Stimulated activated CD8-positive, alpha-beta memory T cell treated with anti-CD3 and anti-CD28 coated beads, Interleukin-4, amount 100 ng/mL, for 4 hours (primary cell): Measurements from ENCODE around the gene OR8U1.
"Not testable (repeated sequence)": the region's sequence is repeated elsewhere in the genome, so short reads cannot be mapped to it uniquely, and the experiment has no call there.

Experiments used
- DNase-seq, 2 donors: peaks; one replicate each; pipeline ENCODE4 v3.0.0-alpha.2; 2020; ENCODE audit warnings: low read depth in 2 of 2, low spot score in 1 of 2

Gene OR8U1

GRCh38 chr11:56375324-56375723 is at the start of gene OR8U1:
Gene OR8U1 (plus strand): TSS chr11:56375624. CDS start chr11:56375624, 0 bp downstream.
- no peak for DNase-seq

GRCh38 chr11:56331861-56332491 is 43.4 kb upstream of the OR8U1 start:
- DNase-seq = no peak

DNA sequence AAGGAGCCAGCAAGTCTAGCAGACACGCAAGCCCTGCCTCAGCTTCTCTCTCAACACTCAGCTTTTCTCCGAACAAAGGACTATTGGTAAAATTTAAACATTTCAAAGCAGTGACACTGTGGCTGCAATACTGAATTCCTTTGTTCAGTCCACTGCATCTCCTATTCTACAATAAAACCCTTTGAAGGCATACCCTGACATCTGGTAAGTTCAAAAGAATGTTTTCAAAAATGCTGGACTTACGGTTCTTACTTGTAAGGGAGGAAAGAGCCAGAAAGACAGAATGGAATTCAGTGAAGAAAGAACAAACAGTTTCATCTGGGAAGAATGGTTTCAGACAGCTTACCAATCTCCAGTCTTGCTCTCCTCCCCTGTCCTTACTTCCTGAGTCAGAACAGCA is 42.3 kb upstream of the OR8U1 start:
- DNase-seq = no peak

DNA sequence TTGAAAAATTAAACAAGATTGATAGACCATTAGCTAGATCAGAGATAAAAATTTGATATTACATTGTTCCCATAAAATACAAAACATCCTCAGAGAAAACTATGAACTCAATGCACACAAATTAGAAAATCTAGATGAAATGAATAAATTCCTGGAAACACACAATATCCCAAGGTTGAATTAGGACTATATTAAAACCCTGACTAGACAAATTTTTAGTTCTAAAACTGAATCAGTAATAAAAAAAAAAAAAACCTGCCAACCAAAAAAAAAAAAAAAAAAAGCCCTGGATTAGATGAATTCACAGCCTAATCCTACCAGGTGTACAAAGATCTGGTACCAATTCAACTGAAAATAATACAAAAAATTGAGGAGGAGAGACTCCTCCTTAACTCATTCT is 35.1 kb upstream of the OR8U1 start:
- DNase-seq = no peak

DNA sequence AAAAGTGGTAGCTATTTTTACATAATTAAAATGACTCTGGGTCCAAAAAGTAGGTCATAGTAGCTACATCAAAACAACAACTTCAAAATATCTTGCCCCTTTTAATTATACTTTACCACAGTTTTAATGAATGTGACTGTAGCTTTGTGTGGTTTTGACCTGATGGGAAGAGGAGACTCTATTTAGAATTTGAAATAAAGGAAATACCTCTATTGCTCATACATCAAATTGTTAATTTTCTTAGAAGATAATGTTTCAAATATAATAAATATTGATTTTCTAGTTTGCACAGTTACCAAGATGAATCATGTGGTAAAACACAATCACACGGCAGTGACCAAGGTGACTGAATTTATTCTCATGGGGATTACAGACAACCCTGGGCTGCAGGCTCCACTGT is 29.7 kb upstream of the OR8U1 start, which contains the start of gene OR8K1:
Gene OR8K1, plus strand, starts transcription at position 301 of the 400 bp plus-strand sequence. Its CDS starts 0 bp downstream, at position 301.
- no peak for DNase-seq

GRCh38 chr11:56353991-56354390 is 21.4 kb upstream of the OR8U1 start, which contains the start of gene OR8J1:
Gene OR8J1 (plus strand): TSS chr11:56354291. CDS start chr11:56360247, 5,956 bp downstream.
- DNase-seq = no peak

- DNase-seq = no peak
Measured at GRCh38 chr11:56380120-56380519, 4.7 kb downstream of the OR8U1 start.

GRCh38 chr11:56394381-56394780 is 19.0 kb downstream of the OR8U1 start:
- DNase-seq = no peak

DNA sequence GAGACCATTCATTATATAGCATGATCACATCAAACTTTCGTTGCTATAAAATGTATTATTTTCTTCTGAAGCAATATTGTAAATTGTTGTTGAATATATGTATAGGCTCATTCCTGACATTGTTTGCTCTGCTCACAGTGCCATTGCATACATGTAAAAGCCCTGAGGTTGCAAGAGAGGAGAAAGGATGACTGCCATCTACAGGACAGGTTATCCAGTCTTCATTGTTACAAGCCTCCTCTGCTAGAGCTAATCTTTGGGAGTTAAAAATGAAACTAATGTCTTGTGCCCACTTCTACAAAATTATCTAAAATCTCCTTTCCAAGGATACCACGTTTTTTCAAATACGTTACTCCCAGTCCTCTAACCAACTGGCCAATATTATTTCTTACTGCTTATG is 20.6 kb downstream of the OR8U1 start:
- no peak for DNase-seq

GRCh38 chr11:56401858-56402461 is 26.5 kb downstream of the OR8U1 start:
- DNase-seq = not testable (repeated sequence)

DNA sequence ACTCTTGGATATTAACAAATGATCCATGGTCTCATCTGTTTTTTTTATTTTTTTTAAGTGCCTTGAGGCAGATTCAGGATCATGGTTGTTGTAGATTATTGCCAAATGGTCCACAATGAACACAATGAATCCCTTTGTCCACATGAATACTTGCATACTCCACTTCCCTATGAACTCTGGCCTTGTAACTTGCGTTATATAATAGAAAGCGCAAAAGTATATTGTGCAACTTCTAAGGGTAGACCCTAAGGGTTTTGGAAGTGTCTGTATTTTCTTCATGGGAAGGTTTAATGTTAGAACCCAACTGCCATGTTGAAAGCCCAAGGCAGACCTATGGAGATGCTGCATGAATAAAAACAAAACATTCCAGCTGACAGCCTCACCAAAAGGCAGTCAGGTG is 29.0 kb downstream of the OR8U1 start:
- DNase-seq = no peak

GRCh38 chr11:56410801-56411200 is 35.4 kb downstream of the OR8U1 start:
- DNase-seq = no peak

DNA sequence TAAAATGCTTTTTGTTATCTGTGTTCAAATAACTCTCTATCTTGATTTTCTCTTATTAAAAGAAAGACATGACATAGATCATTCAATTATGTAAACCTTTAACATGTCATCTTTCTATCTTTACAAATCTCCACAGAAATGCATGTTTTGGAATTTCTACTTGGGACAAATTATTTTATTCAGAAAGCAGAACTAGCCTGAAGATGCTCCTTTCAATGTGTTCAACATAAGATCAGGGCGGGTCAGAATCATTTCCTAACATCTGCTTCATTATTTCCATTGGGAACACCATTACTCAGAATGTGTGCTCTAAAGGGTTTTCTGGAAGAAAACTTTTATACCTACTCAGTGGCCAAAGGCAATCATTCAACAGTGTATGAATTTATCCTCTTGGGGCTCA is 37.0 kb downstream of the OR8U1 start, which contains the start of gene OR5AL1:
Gene OR5AL1, plus strand, starts transcription at position 301 of the 400 bp plus-strand sequence.
- DNase-seq = no peak
